Tibial nerve (tissue), 4 donors: ENCODE data around the gene SPPL2B. TPM values are rescaled to one million over a fixed set of nuclear protein-coding genes. Genes with fewer than 3 reads are reported as not detected.

ENCODE experiments used
- DNase-seq, 2 donors: peaks; one replicate each; pipeline ENCODE4 v3.0.0-alpha.2; 2019; ENCODE audit warnings: low spot score in 2 of 2
- H3K27ac ChIP-seq, 4 donors: fragments of 200-600 bp; sonication (generic) in 3 of 4; one replicate each; pipeline ENCODE4 v1.5.1; 2017 to 2019; ENCODE audit warnings: mild to moderate bottlenecking in 1 of 4
- H3K27me3 ChIP-seq, 2 donors: fragments of 200-600 bp; sonication (generic) in 1 of 2; one replicate each; pipeline versions ENCODE4 v1.5.1 to v1.6.0; 2017 to 2019
- H3K36me3 ChIP-seq, 3 donors: fragments of 200-600 bp; sonication (generic); one replicate each; pipeline ENCODE4 v1.5.1; 2018 to 2019
- H3K4me1 ChIP-seq, 4 donors: fragments of 200-600 bp; sonication (generic) in 3 of 4; one replicate each; pipeline ENCODE4 v1.5.1; 2017 to 2019
- H3K4me3 ChIP-seq, 4 donors: fragments of 200-600 bp; sonication (generic) in 3 of 4; one replicate each; pipeline ENCODE4 v1.5.1; 2017 to 2019; ENCODE audit warnings: mild to moderate bottlenecking in 1 of 4, moderate library complexity in 1 of 4
- H3K9me3 ChIP-seq, 4 donors: fragments of 200-600 bp; sonication (generic) in 3 of 4; one replicate each; pipeline ENCODE4 v1.5.1; 2017 to 2019
- EP300 ChIP-seq, 2 donors: sonication (generic); formaldehyde crosslinking; IDR thresholded peaks; one replicate each; pipeline ENCODE4 v1.6.1; 2017; ENCODE audit warnings: antibody characterized with exemption in 2 of 2, mild to moderate bottlenecking in 1 of 2
- POLR2A ChIP-seq, 2 donors: fragments of 450-650 bp; IDR thresholded peaks; one replicate each; pipeline ENCODE4 v1.6.1; 2017; ENCODE audit warnings: antibody characterized with exemption in 2 of 2, mild to moderate bottlenecking in 2 of 2, moderate library complexity in 2 of 2
- WGBS, 2 donors: methylation state at CpG; one replicate each; pipeline ENCODE4 v1.1.5; 2018; 5-methylcytosine and 5-hydroxymethylcytosine counted together
- total RNA-seq, 4 donors: library from RNA; depleted of rRNA; stranded (reverse); fragments of >200 nt; gene quantifications; one replicate each; pipeline ENCODE4 v1.1.0, GENCODE V29; 2016
- TF ChIP-seq, protein P1 (sequence below), 5 experiments: fragments of 200-600 bp in 3 of 5; fragments of 450-650 bp in 2 of 5; sonication (generic) in 3 of 5; IDR thresholded peaks; one replicate each; pipeline ENCODE4 v1.5.1; 2016 to 2019; ENCODE audit warnings: antibody characterized with exemption in 5 of 5, mild to moderate bottlenecking in 3 of 5, moderate library complexity in 2 of 5

The SPPL2B gene
- total RNA-seq, 4 donors from 2014 or later, result 51.1 to 97.2 (median 77.7) TPM

DNA sequence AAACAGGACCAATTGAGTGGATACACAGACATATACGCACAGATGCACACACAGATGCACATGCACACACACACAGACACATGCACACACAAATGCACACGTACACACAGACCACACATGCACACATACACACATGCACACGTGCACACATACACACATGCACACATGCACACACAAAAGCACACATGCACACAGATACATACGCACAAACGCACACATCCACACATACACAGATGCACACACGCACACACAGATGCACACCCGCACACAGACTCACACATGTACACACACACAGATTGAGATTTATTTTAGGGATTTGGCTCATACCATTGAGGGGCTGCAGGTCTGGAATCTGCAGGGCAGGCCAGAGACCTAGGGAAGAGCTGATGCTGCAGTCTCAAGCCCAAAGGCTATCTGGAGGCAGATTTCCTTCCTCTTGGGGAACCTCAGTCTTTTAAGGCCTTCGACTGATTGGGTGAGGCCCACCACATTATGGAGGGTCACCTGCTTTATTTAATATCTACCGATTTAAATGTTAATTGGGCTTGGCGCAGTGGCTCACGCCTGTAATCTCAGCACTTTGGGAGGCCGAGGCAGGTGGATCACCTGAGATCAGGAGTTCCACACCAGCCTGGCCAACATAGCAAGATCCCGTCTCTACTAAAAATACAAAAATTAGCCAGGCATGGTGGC is 54.2 kb downstream of the SPPL2B start:
- whole genome bisulfite sequencing, 2 donors, result 84 to 88% methylated on average over 13 of the region's 13 CpGs

DNA sequence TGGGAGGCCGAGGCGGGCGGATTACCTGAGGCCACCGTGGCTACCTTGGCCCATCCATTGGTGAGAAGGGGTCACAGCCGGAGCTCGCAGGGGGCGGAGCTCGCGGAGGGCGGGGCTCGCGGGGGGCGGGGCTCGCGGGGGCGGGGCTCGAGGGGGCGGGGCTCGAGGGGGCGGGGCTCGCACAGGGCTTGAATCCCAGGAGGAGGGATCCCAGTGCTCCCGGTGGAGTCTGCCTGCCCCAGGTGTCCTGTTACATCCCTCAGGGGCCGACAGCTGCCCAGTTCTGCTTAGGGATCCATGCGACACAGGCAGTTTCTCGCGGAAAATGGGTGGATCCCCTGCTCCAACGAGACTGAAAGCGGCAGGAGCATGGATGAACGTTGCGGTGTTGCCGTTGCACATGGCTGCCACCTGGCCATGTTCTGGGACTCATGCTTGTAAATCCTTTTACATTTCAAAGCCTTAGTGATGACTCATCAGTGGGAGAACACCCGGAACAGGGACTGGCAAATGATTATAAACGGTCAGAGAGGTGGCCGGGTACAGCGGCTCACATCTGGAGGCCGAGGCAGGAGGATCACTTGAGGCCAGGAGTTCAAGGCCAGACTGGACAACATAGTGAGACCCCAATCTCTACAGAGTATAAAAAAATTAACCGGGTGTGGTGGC is 56.7 kb downstream of the SPPL2B start:
- TF ChIP-seq EP300 (IDR thresholded peaks at IDR 0.05), result no peak
- no peak for TF ChIP-seq POLR2A (IDR thresholded peaks at IDR 0.05)
- TF ChIP-seq, protein P1, sequence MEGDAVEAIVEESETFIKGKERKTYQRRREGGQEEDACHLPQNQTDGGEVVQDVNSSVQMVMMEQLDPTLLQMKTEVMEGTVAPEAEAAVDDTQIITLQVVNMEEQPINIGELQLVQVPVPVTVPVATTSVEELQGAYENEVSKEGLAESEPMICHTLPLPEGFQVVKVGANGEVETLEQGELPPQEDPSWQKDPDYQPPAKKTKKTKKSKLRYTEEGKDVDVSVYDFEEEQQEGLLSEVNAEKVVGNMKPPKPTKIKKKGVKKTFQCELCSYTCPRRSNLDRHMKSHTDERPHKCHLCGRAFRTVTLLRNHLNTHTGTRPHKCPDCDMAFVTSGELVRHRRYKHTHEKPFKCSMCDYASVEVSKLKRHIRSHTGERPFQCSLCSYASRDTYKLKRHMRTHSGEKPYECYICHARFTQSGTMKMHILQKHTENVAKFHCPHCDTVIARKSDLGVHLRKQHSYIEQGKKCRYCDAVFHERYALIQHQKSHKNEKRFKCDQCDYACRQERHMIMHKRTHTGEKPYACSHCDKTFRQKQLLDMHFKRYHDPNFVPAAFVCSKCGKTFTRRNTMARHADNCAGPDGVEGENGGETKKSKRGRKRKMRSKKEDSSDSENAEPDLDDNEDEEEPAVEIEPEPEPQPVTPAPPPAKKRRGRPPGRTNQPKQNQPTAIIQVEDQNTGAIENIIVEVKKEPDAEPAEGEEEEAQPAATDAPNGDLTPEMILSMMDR (IDR thresholded peaks at IDR 0.05), result no peak
- DNase-seq, result no peak
- 38 to 57% methylated on average over 18 to 20 of the region's 37 CpGs for WGBS, 2 donors
- peaks cover 0 to 25% (median 0%) of the 10 kb centered on the region in 4 donors for H3K4me1 ChIP-seq
- H3K27me3 ChIP-seq, result peaks cover 0 to 12% of the 10 kb centered on the region in 2 donors
- H3K36me3 ChIP-seq, result no peaks in the 10 kb centered on the region
- H3K27ac ChIP-seq, result no peak overlapping the region
- peaks cover 0 to 6% (median 0%) of the 10 kb centered on the region in 4 donors for H3K9me3 ChIP-seq
- no peak overlapping the region for H3K4me3 ChIP-seq

More for the DNA sequence above, 54.2 kb downstream of the SPPL2B start:
- Histone ChIP-seq H3K36me3 (no peaks in the 10 kb centered on the region), H3K27me3 (peaks cover 0 to 12% of the 10 kb centered on the region in 2 donors), H3K4me1 (peaks cover 0 to 25% (median 0%) of the 10 kb centered on the region in 4 donors), H3K27ac (no peak overlapping the region), H3K9me3 (peaks cover 0 to 18% (median 0%) of the 10 kb centered on the region in 4 donors), H3K4me3 (no peak overlapping the region)
- DNase-seq, result no peak
- TF ChIP-seq, protein P1 (IDR thresholded peaks at IDR 0.05), result no peak
- TF ChIP-seq EP300 (IDR thresholded peaks at IDR 0.05), result no peak
- TF ChIP-seq POLR2A (IDR thresholded peaks at IDR 0.05), result no peak

DNA sequence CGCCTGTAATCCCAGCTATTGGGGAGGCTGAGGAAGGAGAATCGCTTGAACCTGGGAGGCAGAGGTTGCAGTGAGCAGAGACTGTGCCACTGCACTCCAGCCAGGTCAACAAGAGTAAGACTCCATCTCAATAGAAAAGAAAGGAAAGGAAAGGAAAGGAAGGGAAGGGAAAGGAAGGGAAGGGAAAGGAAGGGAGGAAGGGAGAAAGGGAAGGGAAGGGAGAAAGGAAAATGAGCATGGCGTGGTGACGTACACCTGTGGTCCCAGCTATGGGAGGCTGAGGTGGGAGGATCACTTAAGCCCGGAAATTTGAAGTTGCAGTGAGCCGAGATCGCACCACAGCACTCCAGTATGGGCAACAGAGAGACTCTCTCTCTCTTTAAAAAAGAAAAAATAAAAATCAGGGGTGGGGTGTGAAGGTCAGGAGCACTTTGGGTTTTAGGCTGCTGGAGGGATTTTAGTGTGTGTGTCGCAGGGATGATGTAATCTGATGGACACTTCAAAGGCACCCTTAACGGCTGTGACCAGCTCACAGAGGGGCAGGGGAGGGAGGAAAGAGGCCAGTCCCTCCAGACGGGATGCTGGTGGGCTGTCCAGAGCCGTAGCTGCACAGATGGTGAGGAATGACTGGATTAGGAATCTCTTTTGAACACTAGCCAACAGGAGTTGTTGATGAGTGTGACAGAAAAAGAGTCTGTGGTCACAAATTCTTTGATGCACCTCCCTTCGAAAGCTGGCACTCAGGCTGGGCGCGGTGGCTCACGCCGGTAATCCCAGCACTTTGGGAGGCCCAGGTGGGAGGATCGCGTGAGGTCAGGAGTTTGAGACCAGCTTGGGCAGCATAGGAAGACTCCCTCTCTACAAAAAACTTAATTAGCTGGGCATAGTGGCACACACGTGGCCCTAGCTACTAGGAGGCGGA is 59.1 kb downstream of the SPPL2B start:
- H3K27me3 ChIP-seq, result peaks cover 0 to 8% of the 10 kb centered on the region in 2 donors
- TF ChIP-seq EP300 (IDR thresholded peaks at IDR 0.05) (no peak), POLR2A (IDR thresholded peaks at IDR 0.05) (no peak)
- TF ChIP-seq, protein P1 (IDR thresholded peaks at IDR 0.05), result no peak
- peaks cover 0 to 18% (median 0%) of the 10 kb centered on the region in 4 donors for H3K4me1 ChIP-seq
- H3K27ac ChIP-seq, result no peak overlapping the region
- WGBS, 2 donors, result 69% methylated on average over 20 of the region's 20 CpGs
- no peaks in the 10 kb centered on the region for H3K36me3 ChIP-seq
- H3K4me3 ChIP-seq, result no peak overlapping the region
- no peak for DNase-seq
- no peaks in the 10 kb centered on the region for H3K9me3 ChIP-seq

DNA sequence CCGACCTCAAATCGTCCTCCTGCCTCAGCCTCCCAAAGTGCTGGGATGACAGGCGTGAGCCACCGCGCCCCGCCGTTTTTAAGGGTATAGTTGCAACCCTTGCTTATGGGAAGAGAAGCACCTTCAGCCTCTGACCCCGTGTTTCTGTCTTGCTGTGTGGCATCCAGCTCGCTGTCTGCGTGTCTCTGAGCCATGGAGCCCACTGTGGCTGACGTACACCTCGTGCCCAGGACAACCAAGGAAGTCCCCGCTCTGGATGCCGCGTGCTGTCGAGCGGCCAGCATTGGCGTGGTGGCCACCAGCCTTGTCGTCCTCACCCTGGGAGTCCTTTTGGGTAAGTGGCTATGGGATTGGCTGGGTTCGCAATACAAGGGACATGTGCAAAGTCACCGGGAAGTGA is 61.1 kb downstream of the SPPL2B start:
- WGBS, 2 donors, result 80 to 93% methylated on average over 20 to 21 of the region's 21 CpGs
- TF ChIP-seq EP300 (IDR thresholded peaks at IDR 0.05) (no peak), POLR2A (IDR thresholded peaks at IDR 0.05) (no peak)
- TF ChIP-seq, protein P1 (IDR thresholded peaks at IDR 0.05), result no peak
- Histone ChIP-seq H3K36me3 (no peaks in the 10 kb centered on the region), H3K27me3 (peaks cover 0 to 5% of the 10 kb centered on the region in 2 donors), H3K27ac (no peak overlapping the region), H3K9me3 (no peaks in the 10 kb centered on the region), H3K4me3 (no peak overlapping the region), H3K4me1 (peaks cover 0 to 7% (median 0%) of the 10 kb centered on the region in 4 donors)
- DNase-seq, result no peak
